Choroid plexus epithelial cell (primary cell): ENCODE data around the gene TSHR.

Experiments used
- DNase-seq: peaks from one replicate; pipeline ENCODE4 v3.0.0-alpha.2; 2010; ENCODE audit warnings: low read depth
- H3K4me3 ChIP-seq: 2 replicates; pipeline ENCODE4 v1.5.1; 2011; ENCODE audit warnings: low read depth, mild to moderate bottlenecking, control low read depth, low read length, moderate library complexity
- CTCF ChIP-seq: conservative IDR thresholded peaks from 2 replicates; pipeline ENCODE4 v1.5.1; 2011; ENCODE audit warnings: low read depth, mild to moderate bottlenecking, control low read depth, inconsistent platforms, low read length, moderate library complexity

TSHR gene

DNA sequence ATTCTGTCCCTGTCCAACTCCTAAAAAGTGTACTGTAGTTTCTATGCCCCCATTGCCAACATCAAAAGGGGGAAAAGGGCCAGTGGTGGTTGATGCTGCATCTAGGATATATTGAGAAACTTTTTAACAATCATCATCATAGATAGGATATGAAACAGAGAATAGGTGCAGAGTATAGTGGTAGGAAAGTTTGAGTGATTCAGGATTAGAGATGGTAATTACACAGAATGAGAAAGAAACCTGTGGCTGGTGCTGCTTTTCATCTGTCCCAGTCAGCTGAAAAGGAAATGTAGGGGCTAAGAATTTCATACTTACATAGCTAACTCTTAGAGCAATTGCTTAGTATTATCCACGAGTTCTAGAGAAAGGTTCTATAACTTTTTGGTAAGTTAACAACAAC lies 197.8 kb downstream of the TSHR start:
- TF ChIP-seq CTCF: no peak
- DNase-seq: no peak
- H3K4me3 ChIP-seq: no peak overlapping the region

GRCh38 chr14:81157431-81157830 lies 202.0 kb downstream of the TSHR start:
- no peak for TF ChIP-seq CTCF
- no peak overlapping the region for H3K4me3 ChIP-seq
- peak; percentile 5 for DNase-seq

- no peak for TF ChIP-seq CTCF
These were observed 205.7 kb downstream of the TSHR start for GRCh38 chr14:81161088-81161487.

GRCh38 chr14:81161749-81162148 lies 206.3 kb downstream of the TSHR start:
- no peak for DNase-seq
- H3K4me3 ChIP-seq: no peak overlapping the region
- TF ChIP-seq CTCF: no peak

More at GRCh38 chr14:81161088-81161487, 205.7 kb downstream of the TSHR start:
- H3K4me3 ChIP-seq: no peak overlapping the region
- no peak for DNase-seq

- DNase-seq: no peak
- no peak for TF ChIP-seq CTCF
- no peak overlapping the region for H3K4me3 ChIP-seq
These were observed 207.5 kb downstream of the TSHR start for GRCh38 chr14:81162941-81163340.

- peak; percentile 86 for DNase-seq
- H3K4me3 ChIP-seq: no peak overlapping the region
- peak; percentile 87 for TF ChIP-seq CTCF
These were observed 208.8 kb downstream of the TSHR start for GRCh38 chr14:81164167-81164774.

- no peak for DNase-seq
- no peak for TF ChIP-seq CTCF
These were observed 209.8 kb downstream of the TSHR start for GRCh38 chr14:81165188-81165587.

More at GRCh38 chr14:81165188-81165587, 209.8 kb downstream of the TSHR start:
- H3K4me3 ChIP-seq: no peak overlapping the region
